OCI-LY3 (cell line): ENCODE data around the gene LDAH.

Experiments used
- EZH2phosphoT487 ChIP-seq: fragments of 200-600 bp; shearing (Covaris generic); IDR thresholded peaks from 2 replicates; pipeline ENCODE4 v1.6.1; 2018; ENCODE audit warnings: antibody characterized with exemption, mixed run types, low read depth
- TF ChIP-seq, protein P1 (sequence below): fragments of 200-600, 300-600 bp; sonication (generic); IDR thresholded peaks from 2 replicates; pipeline ENCODE4 v1.5.1; 2014; ENCODE audit warnings: antibody characterized with exemption, low read length, low read depth

DNA sequence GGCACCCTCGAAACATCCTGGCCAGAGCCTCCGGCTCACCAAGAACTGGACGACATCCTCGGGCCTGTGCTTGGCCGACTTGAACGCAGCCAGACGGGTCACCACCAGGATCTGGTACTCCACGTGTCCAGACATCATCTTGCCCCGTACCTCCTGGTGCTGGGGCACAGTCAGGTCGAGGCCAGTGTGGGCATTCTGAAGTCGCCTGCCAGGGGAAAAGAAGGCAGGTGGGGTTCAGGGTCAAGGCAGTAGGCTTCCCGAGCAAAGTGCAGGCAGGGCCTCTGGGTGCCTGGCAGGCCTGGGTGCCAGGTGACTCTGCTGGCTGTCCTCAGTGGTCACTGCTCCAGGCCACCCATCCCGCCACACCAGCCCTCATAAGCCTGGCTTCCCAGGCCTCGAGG, 177.6 kb downstream of the LDAH start:
- TF ChIP-seq, protein P1, sequence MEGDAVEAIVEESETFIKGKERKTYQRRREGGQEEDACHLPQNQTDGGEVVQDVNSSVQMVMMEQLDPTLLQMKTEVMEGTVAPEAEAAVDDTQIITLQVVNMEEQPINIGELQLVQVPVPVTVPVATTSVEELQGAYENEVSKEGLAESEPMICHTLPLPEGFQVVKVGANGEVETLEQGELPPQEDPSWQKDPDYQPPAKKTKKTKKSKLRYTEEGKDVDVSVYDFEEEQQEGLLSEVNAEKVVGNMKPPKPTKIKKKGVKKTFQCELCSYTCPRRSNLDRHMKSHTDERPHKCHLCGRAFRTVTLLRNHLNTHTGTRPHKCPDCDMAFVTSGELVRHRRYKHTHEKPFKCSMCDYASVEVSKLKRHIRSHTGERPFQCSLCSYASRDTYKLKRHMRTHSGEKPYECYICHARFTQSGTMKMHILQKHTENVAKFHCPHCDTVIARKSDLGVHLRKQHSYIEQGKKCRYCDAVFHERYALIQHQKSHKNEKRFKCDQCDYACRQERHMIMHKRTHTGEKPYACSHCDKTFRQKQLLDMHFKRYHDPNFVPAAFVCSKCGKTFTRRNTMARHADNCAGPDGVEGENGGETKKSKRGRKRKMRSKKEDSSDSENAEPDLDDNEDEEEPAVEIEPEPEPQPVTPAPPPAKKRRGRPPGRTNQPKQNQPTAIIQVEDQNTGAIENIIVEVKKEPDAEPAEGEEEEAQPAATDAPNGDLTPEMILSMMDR = no peak
- TF ChIP-seq EZH2phosphoT487 = no peak
